ENCODE measurements around the gene B3GAT3. TPM values are rescaled to one million over a fixed set of nuclear protein-coding genes. Genes with fewer than 3 reads are reported as not detected.
A peak's percentile ranks its signal among the peaks of the same experiment; 100 is the strongest.

Gene B3GAT3
- total RNA-seq, 1 donor from 2014 or later, result 48.9 TPM

- Mint-ChIP-seq H3K27me3 (peaks cover 19% of the 10 kb centered on the region), H3K27ac (peak within 1 kb of the TSS; percentile 96), H3K36me3 (ENCODE audit: insufficient read depth) (peaks cover 27% of the 10 kb centered on the region), H3K4me1 (ENCODE audit: low read depth) (peaks cover 35% of the 10 kb centered on the region), H3K4me3 (ENCODE audit: low read depth) (peak within 1 kb of the TSS; percentile 90), H3K9me3 (ENCODE audit: low read depth) (no peaks in the 10 kb centered on the region)
- TF ChIP-seq CTCF (IDR thresholded peaks at IDR 0.05; ENCODE audit: unreplicated experiment), result no peak
- DNase-seq (ENCODE audit: low spot score, unreplicated experiment), result peak; percentile 99
Observed at GRCh38 chr11:62601372-62602140, 20.2 kb downstream of the B3GAT3 start, which contains the start of gene MTA2. TSS of gene MTA2 (minus strand) at chr11:62601865. CDS start at chr11:62601450, 415 bp downstream.

- no peak for DNase-seq (ENCODE audit: low spot score, unreplicated experiment)
- Mint-ChIP-seq H3K36me3 (ENCODE audit: insufficient read depth) (peaks cover 28% of the 10 kb centered on the region), H3K4me3 (ENCODE audit: low read depth) (peak overlapping the region; percentile 90), H3K27me3 (peaks cover 19% of the 10 kb centered on the region), H3K9me3 (ENCODE audit: low read depth) (no peaks in the 10 kb centered on the region), H3K4me1 (ENCODE audit: low read depth) (peaks cover 35% of the 10 kb centered on the region), H3K27ac (peak overlapping the region; percentile 95)
- no peak for TF ChIP-seq CTCF (IDR thresholded peaks at IDR 0.05; ENCODE audit: unreplicated experiment)
Observed at GRCh38 chr11:62601122-62601371, 20.7 kb downstream of the B3GAT3 start.

- Mint-ChIP-seq H3K27me3 (peaks cover 19% of the 10 kb centered on the region), H3K36me3 (ENCODE audit: insufficient read depth) (peaks cover 30% of the 10 kb centered on the region), H3K4me3 (ENCODE audit: low read depth) (peak overlapping the region; percentile 90), H3K4me1 (ENCODE audit: low read depth) (peaks cover 35% of the 10 kb centered on the region), H3K9me3 (ENCODE audit: low read depth) (no peaks in the 10 kb centered on the region), H3K27ac (peak overlapping the region; percentile 95)
- DNase-seq (ENCODE audit: low spot score, unreplicated experiment), result no peak
- no peak for TF ChIP-seq CTCF (IDR thresholded peaks at IDR 0.05; ENCODE audit: unreplicated experiment)
Observed at GRCh38 chr11:62600367-62601121, 21.2 kb downstream of the B3GAT3 start.

- no peak for TF ChIP-seq CTCF (IDR thresholded peaks at IDR 0.05; ENCODE audit: unreplicated experiment)
- peaks cover 32% of the 10 kb centered on the region for H3K36me3 Mint-ChIP-seq (ENCODE audit: insufficient read depth)
- no peak for DNase-seq (ENCODE audit: low spot score, unreplicated experiment)
- H3K4me3 Mint-ChIP-seq (ENCODE audit: low read depth), result peak overlapping the region; percentile 90
- H3K4me1 Mint-ChIP-seq (ENCODE audit: low read depth), result peaks cover 31% of the 10 kb centered on the region
- H3K27ac Mint-ChIP-seq, result peak overlapping the region; percentile 95
- no peaks in the 10 kb centered on the region for H3K9me3 Mint-ChIP-seq (ENCODE audit: low read depth)
- H3K27me3 Mint-ChIP-seq, result peaks cover 19% of the 10 kb centered on the region
Observed at GRCh38 chr11:62599901-62600300, 21.9 kb downstream of the B3GAT3 start.

- H3K4me1 Mint-ChIP-seq (ENCODE audit: low read depth), result peaks cover 27% of the 10 kb centered on the region
- peak overlapping the region; percentile 88 for H3K27ac Mint-ChIP-seq
- H3K4me3 Mint-ChIP-seq (ENCODE audit: low read depth), result peak overlapping the region; percentile 90
- peaks cover 19% of the 10 kb centered on the region for H3K27me3 Mint-ChIP-seq
- TF ChIP-seq CTCF (IDR thresholded peaks at IDR 0.05; ENCODE audit: unreplicated experiment), result no peak
- peak; percentile 45 for DNase-seq (ENCODE audit: low spot score, unreplicated experiment)
- no peaks in the 10 kb centered on the region for H3K9me3 Mint-ChIP-seq (ENCODE audit: low read depth)
- peaks cover 35% of the 10 kb centered on the region for H3K36me3 Mint-ChIP-seq (ENCODE audit: insufficient read depth)
Observed at GRCh38 chr11:62599069-62599696, 22.6 kb downstream of the B3GAT3 start.
